ENCODE measurements around the gene SHLD2.
"Not testable (repeated sequence)": the region's sequence is repeated elsewhere in the genome, so short reads cannot be mapped to it uniquely, and the experiment has no call there.

The SHLD2 gene

GRCh38 chr10:87149020-87149609 lies 54.1 kb downstream of the SHLD2 start:
- not testable (repeated sequence) for DNase-seq

GRCh38 chr10:87151516-87151915 lies 56.5 kb downstream of the SHLD2 start:
- DNase-seq: not testable (repeated sequence)

- DNase-seq: not testable (repeated sequence)
Observed at GRCh38 chr10:87156841-87157240, 61.8 kb downstream of the SHLD2 start.

GRCh38 chr10:87157821-87158220 lies 62.8 kb downstream of the SHLD2 start:
- DNase-seq: not testable (repeated sequence)

GRCh38 chr10:87162703-87163293 lies 67.8 kb downstream of the SHLD2 start:
- DNase-seq: not testable (repeated sequence)

- DNase-seq: not testable (repeated sequence)
Observed at GRCh38 chr10:87163414-87163813, 68.4 kb downstream of the SHLD2 start.

- not testable (repeated sequence) for DNase-seq
Observed at GRCh38 chr10:87169857-87170256, 74.9 kb downstream of the SHLD2 start.

GRCh38 chr10:87170705-87171104 lies 75.7 kb downstream of the SHLD2 start:
- DNase-seq: not testable (repeated sequence)

- DNase-seq: not testable (repeated sequence)
Observed at GRCh38 chr10:87171670-87172069, 76.7 kb downstream of the SHLD2 start.

- not testable (repeated sequence) for DNase-seq
Observed at GRCh38 chr10:87172178-87172577, 77.2 kb downstream of the SHLD2 start.

- not testable (repeated sequence) for DNase-seq
Observed at GRCh38 chr10:87177587-87177986, 82.6 kb downstream of the SHLD2 start.

- not testable (repeated sequence) for DNase-seq
Observed at GRCh38 chr10:87184421-87184820, 89.4 kb downstream of the SHLD2 start.

GRCh38 chr10:87186016-87186415 lies 91.0 kb downstream of the SHLD2 start:
- DNase-seq: not testable (repeated sequence)

GRCh38 chr10:87187573-87187972 lies 92.6 kb downstream of the SHLD2 start:
- DNase-seq: not testable (repeated sequence)

- DNase-seq: not testable (repeated sequence)
Observed at GRCh38 chr10:87191841-87192240, 96.8 kb downstream of the SHLD2 start.

GRCh38 chr10:87200924-87201323 lies 105.9 kb downstream of the SHLD2 start:
- DNase-seq: peak; percentile 18

- not testable (repeated sequence) for DNase-seq
Observed at GRCh38 chr10:87204801-87205200, 109.8 kb downstream of the SHLD2 start.

- not testable (repeated sequence) for DNase-seq
Observed at GRCh38 chr10:87206922-87207321, 111.9 kb downstream of the SHLD2 start.

GRCh38 chr10:87210309-87210708 lies 115.3 kb downstream of the SHLD2 start:
- DNase-seq: not testable (repeated sequence)

GRCh38 chr10:87211848-87212247 lies 116.8 kb downstream of the SHLD2 start:
- DNase-seq: not testable (repeated sequence)

GRCh38 chr10:87213150-87213765 lies 118.3 kb downstream of the SHLD2 start:
- DNase-seq: not testable (repeated sequence)

- DNase-seq: not testable (repeated sequence)
Observed at GRCh38 chr10:87213806-87214205, 118.8 kb downstream of the SHLD2 start.

GRCh38 chr10:87216120-87216519 lies 121.1 kb downstream of the SHLD2 start:
- not testable (repeated sequence) for DNase-seq

- DNase-seq: not testable (repeated sequence)
Observed at GRCh38 chr10:87219370-87219769, 124.4 kb downstream of the SHLD2 start.

Measured in NCI-H2029 treated with DMSO at 0.1 percent for 48 hours (cell line).